Kidney capillary endothelial cell (primary cell): Measurements from ENCODE around the gene CLECL1.
A peak's percentile ranks its signal among the peaks of the same experiment; 100 is the strongest.
"Not testable (repeated sequence)": the region's sequence is repeated elsewhere in the genome, so short reads cannot be mapped to it uniquely, and the experiment has no call there.

Experiments
- DNase-seq: peaks from one replicate; pipeline ENCODE4 v3.0.0-alpha.2; 2018; ENCODE audit warnings: low spot score

Gene CLECL1

DNA sequence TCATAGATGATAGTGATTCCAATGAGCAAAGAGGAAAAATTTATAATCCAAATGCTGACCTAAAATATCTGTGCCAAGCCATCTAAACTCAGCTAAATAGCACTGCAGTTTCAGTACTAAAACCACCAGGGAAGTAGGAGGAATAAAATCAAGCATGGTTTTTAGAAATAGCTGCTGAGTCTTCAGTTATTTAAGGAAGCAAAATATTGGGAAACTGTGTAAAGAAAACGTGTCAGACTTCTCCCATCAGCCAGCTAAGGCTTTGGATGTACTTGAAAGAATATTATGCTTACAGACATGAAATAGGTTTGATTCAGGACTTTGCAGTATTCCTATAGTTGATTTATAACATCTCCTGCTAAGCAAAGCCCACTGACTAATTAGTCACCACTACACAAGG, 38.7 kb downstream of the CLECL1 start:
- DNase-seq, result no peak

GRCh38 chr12:9692909-9693308, 40.0 kb downstream of the CLECL1 start:
- no peak for DNase-seq

- no peak for DNase-seq
Measured at GRCh38 chr12:9687228-9687627, 45.7 kb downstream of the CLECL1 start.

DNA sequence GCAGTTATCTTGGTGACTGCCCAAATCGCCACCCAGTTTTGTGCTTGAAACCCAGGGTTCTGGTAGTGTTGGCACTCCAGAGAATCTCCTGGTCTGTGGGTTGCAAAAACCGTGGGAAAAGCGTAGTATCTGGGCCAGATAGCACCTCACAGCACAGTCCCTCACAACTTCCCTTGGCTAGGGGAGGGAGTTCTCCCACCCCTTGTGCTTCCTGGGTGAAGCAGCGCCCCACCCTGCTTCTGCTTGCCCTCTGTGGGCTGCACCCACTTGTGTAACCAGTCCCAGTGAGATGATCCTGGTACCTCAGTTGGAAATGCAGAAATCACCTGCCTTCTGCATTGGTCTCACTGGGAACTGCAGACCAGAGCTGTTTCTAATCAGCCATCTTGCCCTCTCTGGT, 47.0 kb downstream of the CLECL1 start:
- no peak for DNase-seq

GRCh38 chr12:9685366-9685765, 47.5 kb downstream of the CLECL1 start:
- DNase-seq, result not testable (repeated sequence)

GRCh38 chr12:9682949-9683348, 49.9 kb downstream of the CLECL1 start:
- not testable (repeated sequence) for DNase-seq

GRCh38 chr12:9682508-9682907, 50.4 kb downstream of the CLECL1 start:
- DNase-seq, result not testable (repeated sequence)

- no peak for DNase-seq
Measured at GRCh38 chr12:9674226-9674590, 58.7 kb downstream of the CLECL1 start.

- DNase-seq, result peak; percentile 66
Measured at GRCh38 chr12:9673404-9674225, 59.3 kb downstream of the CLECL1 start.
